COR-L47 (cell line): ENCODE results near the gene ZC3HAV1.

Experiments
- DNase-seq: peaks from one replicate; lab custom pipeline; 2025; lab: John Stamatoyannopoulos, UW

Gene ZC3HAV1

DNA sequence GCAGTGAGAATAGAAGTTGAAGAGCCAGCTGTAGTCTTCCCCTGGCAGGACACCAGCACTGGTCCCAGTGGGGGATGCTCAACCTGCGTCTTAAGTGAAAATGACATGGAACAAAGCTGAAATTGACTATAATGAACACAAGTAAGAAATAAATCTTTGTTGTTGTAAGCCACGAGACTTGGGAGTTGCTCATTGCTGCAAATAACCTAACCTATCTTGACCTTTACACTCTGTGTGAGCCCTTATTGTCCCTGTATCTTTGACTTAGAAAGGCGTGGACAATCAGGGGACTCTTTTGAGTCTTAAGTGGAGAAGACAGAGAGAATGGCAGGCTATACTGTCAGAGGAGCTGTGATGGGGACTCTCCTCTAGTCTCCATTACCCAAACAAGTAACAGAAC is 90.6 kb downstream of the ZC3HAV1 start:
- DNase-seq: no peak

DNA sequence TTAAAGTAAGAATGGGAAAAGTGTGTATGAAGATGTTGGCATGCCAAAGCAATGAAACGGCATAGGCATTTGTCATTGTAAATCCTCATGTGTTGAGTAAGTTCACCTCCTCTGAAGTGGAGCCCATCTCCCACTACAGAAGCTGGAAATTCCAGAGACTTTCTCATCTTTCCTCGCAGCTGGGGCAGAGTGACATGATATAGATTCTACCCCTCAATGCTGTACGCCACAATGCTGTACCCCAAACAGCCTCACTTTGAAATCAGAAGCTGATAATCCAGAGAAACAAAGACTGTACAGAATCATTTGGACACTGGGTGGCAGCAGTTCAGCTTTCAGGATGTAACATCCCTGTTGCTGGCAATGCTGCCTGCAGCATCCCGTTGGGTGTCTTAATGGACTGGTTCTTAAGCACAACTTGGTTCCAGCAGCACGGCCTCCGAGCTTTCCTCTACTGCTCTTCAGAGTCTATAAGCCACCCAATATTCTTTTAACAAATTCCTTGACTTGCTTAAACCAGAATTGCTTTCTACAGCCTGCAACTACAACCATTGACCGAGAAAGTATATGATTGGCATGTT is 92.5 kb downstream of the ZC3HAV1 start:
- DNase-seq: peak; percentile 79

DNA sequence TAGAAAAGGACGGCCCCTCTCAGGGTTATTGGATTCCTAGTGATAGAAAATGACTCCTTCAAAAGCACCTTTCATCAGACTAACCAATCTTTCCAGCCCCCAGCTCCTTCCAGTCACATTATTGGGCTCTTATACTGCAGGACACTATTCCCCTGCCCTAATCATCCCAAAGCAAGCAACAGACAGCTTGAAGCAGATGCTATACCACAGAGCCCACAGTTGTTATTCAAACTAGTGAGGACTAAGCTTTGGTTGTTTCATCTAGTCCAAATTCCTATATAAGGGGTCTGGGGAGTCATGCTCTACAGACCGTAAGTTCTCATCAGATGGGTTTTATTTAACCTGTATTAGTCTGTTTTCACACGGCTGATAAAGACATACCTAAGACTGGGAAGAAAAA is 98.1 kb downstream of the ZC3HAV1 start:
- no peak for DNase-seq

DNA sequence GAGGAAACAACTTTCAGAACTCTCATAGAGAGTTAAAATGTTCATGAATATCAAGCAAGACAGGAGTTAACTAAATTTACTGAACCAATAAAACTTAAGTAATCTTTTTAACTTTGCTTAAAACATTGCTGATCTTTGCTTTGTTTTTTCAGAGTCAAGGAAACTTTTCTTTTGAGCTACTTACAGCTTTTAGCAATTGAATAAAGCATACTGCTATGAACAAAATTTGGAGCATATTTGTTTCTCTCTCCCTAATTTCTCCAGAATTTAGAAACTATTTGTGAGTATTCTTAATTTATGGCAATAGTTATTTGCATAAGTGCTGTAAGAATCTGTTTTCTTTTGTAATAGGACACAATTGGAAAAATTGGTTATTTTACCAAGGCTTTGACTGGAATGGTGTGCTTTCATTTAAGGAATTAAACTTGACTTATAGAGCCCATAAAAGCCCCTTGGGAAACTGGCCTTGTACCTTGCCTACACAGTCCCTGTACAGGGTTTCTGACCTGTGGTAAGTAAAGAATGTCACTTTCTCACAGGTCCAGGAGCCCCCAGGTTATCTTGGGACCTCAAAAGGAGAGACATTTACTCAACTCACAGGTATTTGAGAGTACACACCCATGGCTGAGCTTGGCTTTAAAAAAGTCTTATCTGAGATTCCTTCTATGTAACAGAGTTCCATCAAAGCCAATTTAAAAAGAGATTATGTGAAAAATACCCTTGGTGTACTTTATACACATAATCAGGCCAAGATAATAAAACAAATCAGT is 105.0 kb downstream of the ZC3HAV1 start:
- DNase-seq: no peak

DNA sequence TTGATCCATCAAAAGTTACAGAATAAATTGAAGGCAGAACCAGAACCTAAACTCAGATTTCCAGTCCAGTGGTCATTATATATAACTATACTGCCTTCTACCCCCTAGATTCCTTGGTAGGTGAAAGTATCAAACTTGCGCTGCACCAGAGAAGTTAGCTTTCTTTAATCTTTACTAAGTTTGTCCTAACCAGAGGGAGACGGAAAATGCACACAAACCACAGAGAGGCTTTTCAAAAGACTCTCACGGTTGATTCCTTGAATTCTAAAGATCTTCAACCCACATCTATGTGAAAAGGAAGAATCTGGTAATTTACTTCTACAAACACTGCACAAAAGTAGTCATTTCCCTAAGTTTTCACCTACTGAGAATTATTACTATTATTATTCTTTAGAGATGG is 110.1 kb downstream of the ZC3HAV1 start:
- DNase-seq: no peak
